ENCODE measurements around the gene ERBB4. TPM values are rescaled to one million over a fixed set of nuclear protein-coding genes. Genes with fewer than 3 reads are reported as not detected.

ERBB4 gene
- total RNA-seq, 4 donors from 2014 or later, result 0.26 to 13.3 (median 2.4) TPM

DNA sequence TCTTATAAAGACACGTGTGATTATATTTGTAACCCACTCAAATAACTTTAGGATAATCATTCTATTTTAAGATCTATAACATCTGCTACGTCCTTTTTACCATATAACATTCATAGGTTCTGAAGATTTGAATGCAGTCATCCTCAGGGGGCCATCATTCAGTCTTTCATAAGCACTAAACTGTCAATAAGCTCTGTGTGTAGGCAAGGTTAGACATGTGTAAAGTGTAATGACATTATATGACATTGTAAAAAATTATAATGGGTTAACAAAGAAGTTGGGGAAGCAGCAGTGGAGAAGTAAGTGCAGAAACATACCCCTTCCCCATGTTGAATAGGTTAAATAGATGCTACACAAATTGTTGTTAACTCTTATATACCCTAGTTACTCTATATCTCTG is 845.9 kb downstream of the ERBB4 start:
- Histone ChIP-seq H3K4me1 (no peaks in the 10 kb centered on the region), H3K27me3 (no peaks in the 10 kb centered on the region), H3K4me3 (no peak overlapping the region), H3K36me3 (no peaks in the 10 kb centered on the region), H3K9me3 (no peaks in the 10 kb centered on the region), H3K27ac (no peak overlapping the region)
- TF ChIP-seq, protein P1, sequence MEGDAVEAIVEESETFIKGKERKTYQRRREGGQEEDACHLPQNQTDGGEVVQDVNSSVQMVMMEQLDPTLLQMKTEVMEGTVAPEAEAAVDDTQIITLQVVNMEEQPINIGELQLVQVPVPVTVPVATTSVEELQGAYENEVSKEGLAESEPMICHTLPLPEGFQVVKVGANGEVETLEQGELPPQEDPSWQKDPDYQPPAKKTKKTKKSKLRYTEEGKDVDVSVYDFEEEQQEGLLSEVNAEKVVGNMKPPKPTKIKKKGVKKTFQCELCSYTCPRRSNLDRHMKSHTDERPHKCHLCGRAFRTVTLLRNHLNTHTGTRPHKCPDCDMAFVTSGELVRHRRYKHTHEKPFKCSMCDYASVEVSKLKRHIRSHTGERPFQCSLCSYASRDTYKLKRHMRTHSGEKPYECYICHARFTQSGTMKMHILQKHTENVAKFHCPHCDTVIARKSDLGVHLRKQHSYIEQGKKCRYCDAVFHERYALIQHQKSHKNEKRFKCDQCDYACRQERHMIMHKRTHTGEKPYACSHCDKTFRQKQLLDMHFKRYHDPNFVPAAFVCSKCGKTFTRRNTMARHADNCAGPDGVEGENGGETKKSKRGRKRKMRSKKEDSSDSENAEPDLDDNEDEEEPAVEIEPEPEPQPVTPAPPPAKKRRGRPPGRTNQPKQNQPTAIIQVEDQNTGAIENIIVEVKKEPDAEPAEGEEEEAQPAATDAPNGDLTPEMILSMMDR (IDR thresholded peaks at IDR 0.05), result no peak
- TF ChIP-seq POLR2A (IDR thresholded peaks at IDR 0.05), result no peak
- intact Hi-C loops (cut with DNase I; ENCODE audit: low total_unique reads), result no loop called here
- DNase-seq, result no peak

GRCh38 chr2:211690736-211691135 is 847.9 kb downstream of the ERBB4 start:
- H3K27ac ChIP-seq, result no peak overlapping the region
- H3K4me3 ChIP-seq, result no peak overlapping the region
- H3K9me3 ChIP-seq, result no peaks in the 10 kb centered on the region
- TF ChIP-seq POLR2A (IDR thresholded peaks at IDR 0.05), result no peak
- TF ChIP-seq, protein P1 (IDR thresholded peaks at IDR 0.05), result no peak
- no peaks in the 10 kb centered on the region for H3K4me1 ChIP-seq
- H3K36me3 ChIP-seq, result no peaks in the 10 kb centered on the region
- no peak for DNase-seq
- intact Hi-C loops (cut with DNase I; ENCODE audit: low total_unique reads), result no loop called here
- H3K27me3 ChIP-seq, result no peaks in the 10 kb centered on the region

- intact Hi-C loops (cut with DNase I; ENCODE audit: low total_unique reads), result no loop called here
- Histone ChIP-seq H3K27me3 (no peaks in the 10 kb centered on the region), H3K4me3 (no peak overlapping the region), H3K4me1 (no peaks in the 10 kb centered on the region), H3K36me3 (no peaks in the 10 kb centered on the region), H3K27ac (no peak overlapping the region), H3K9me3 (no peaks in the 10 kb centered on the region)
- TF ChIP-seq, protein P1 (IDR thresholded peaks at IDR 0.05), result no peak
- TF ChIP-seq POLR2A (IDR thresholded peaks at IDR 0.05), result no peak
- no peak for DNase-seq
Observed at GRCh38 chr2:211688196-211688595, 850.4 kb downstream of the ERBB4 start.

GRCh38 chr2:211674715-211675114 is 863.9 kb downstream of the ERBB4 start:
- DNase-seq, result no peak
- TF ChIP-seq, protein P1 (IDR thresholded peaks at IDR 0.05), result no peak
- no peak for TF ChIP-seq POLR2A (IDR thresholded peaks at IDR 0.05)
- Histone ChIP-seq H3K36me3 (no peaks in the 10 kb centered on the region), H3K4me1 (no peaks in the 10 kb centered on the region), H3K9me3 (no peaks in the 10 kb centered on the region), H3K27ac (no peak overlapping the region), H3K4me3 (no peak overlapping the region), H3K27me3 (no peaks in the 10 kb centered on the region)
- intact Hi-C loops (cut with DNase I; ENCODE audit: low total_unique reads), result no loop called here

DNA sequence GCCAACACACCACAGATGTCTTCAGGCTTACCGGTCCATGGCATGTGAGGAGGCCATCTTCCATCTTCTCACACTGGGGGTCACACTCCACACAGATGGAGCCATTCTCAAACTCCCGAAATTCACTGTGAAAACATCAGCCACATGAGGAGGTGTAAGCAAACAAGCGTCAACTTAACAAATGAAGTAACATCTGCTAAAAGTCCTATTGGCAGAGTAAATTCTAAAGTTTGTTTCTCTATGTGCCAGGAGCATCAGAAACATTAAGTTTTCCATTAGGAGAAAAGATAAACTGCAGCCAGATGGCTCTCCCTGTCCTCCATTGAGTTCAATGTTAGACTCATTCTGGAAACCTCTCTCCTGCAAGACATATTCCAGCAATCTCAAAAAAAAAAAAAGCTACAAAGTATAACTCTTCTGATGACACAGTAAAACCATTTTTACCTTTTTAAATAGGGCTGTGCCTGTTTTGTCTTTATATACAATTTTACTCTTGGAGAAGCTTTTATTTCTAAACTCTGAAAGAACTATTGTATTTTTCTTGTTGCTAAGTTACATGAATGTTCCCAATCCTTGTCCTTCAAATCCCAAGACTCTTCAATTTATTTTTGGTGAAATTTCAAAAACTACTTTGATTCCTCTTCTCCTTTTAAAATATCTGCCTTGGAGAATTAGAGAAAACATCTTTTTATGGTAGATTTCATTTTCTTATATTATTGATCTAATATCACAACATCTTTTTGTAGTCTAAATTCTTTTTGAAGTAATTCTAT is 865.3 kb downstream of the ERBB4 start:
- Histone ChIP-seq H3K36me3 (no peaks in the 10 kb centered on the region), H3K4me1 (no peaks in the 10 kb centered on the region), H3K9me3 (no peaks in the 10 kb centered on the region), H3K27me3 (no peaks in the 10 kb centered on the region), H3K4me3 (no peak overlapping the region), H3K27ac (no peak overlapping the region)
- TF ChIP-seq, protein P1 (IDR thresholded peaks at IDR 0.05), result no peak
- TF ChIP-seq POLR2A (IDR thresholded peaks at IDR 0.05), result no peak
- DNase-seq, result no peak
- intact Hi-C loops (cut with DNase I; ENCODE audit: low total_unique reads), result no loop called here

All from uterus (tissue), 4 donors.